Uterus (tissue), 4 donors: ENCODE measurements around the gene GOLGA3. TPM values are rescaled to one million over a fixed set of nuclear protein-coding genes. Genes with fewer than 3 reads are reported as not detected.

Experiments
- DNase-seq, 2 donors: peaks; one replicate each; pipeline ENCODE4 v3.0.0-alpha.2; 2019 to 2020
- H3K27ac ChIP-seq, 2 donors: fragments of 200-600 bp; sonication (generic); 1 replicate in 1 of 2; 2 replicates in 1 of 2; pipeline ENCODE4 v1.5.1; 2016 to 2018
- H3K27me3 ChIP-seq, 2 donors: fragments of 200-600 bp; sonication (generic); one replicate each; pipeline ENCODE4 v1.5.1; 2018 to 2019; ENCODE audit warnings: control low read depth in 1 of 2
- H3K36me3 ChIP-seq, 2 donors: fragments of 200-600 bp; sonication (generic); one replicate each; pipeline ENCODE4 v1.5.1; 2019; ENCODE audit warnings: control low read depth in 1 of 2
- H3K4me1 ChIP-seq, 2 donors: fragments of 200-600 bp; sonication (generic); one replicate each; pipeline ENCODE4 v1.5.1; 2018 to 2019; ENCODE audit warnings: control low read depth in 1 of 2
- H3K4me3 ChIP-seq, 2 donors: fragments of 200-600 bp; sonication (generic); 1 replicate in 1 of 2; 2 replicates in 1 of 2; pipeline ENCODE4 v1.5.1; 2018 to 2019; ENCODE audit warnings: mild to moderate bottlenecking in 1 of 2
- H3K9me3 ChIP-seq, 2 donors: fragments of 200-600 bp; sonication (generic); one replicate each; pipeline ENCODE4 v1.5.1; 2019; ENCODE audit warnings: control low read depth in 1 of 2
- CTCF ChIP-seq, 4 experiments: fragments of 200-600 bp in 2 of 4; fragments of 450-650 bp in 2 of 4; sonication (generic) in 2 of 4; IDR thresholded peaks; one replicate each; pipeline ENCODE4 v1.5.1; 2016 to 2019; ENCODE audit warnings: antibody characterized with exemption in 4 of 4, mild to moderate bottlenecking in 2 of 4, moderate library complexity in 1 of 4
- POLR2A ChIP-seq, 2 donors: fragments of 450-650 bp; IDR thresholded peaks; one replicate each; pipeline ENCODE4 v1.6.1; 2016; ENCODE audit warnings: antibody characterized with exemption in 2 of 2, mild to moderate bottlenecking in 1 of 2, moderate library complexity in 1 of 2
- intact Hi-C: fragments of 100-400 bp; cut with DNase I; formaldehyde crosslinking; loops from one replicate; pipeline ENCODE4 v1.15.1; 2023; ENCODE audit warnings: low total_unique reads
- total RNA-seq, 4 donors: library from RNA; depleted of rRNA in 3 of 4; stranded (reverse); fragments of >200 nt in 3 of 4; gene quantifications; one replicate each; pipeline versions ENCODE4 v1.1.0 to v1.2.4, GENCODE V29; 2014 to 2023
- donor health status: DM: yes; HTN: yes; CAD: no.

The GOLGA3 gene
- total RNA-seq, 4 donors from 2014 or later, result 46.2 to 138 (median 90.1) TPM

- Histone ChIP-seq H3K36me3 (no peaks in the 10 kb centered on the region), H3K4me1 (no peaks in the 10 kb centered on the region), H3K27ac (no peak overlapping the region), H3K27me3 (no peaks in the 10 kb centered on the region), H3K4me3 (no peak overlapping the region), H3K9me3 (no peaks in the 10 kb centered on the region)
- no peak for DNase-seq
- TF ChIP-seq POLR2A (IDR thresholded peaks at IDR 0.05) (no peak), CTCF (IDR thresholded peaks at IDR 0.05) (no peak)
- intact Hi-C loops, result no loop called here
Observed at GRCh38 chr12:132741620-132742019, 87.0 kb downstream of the GOLGA3 start.

DNA sequence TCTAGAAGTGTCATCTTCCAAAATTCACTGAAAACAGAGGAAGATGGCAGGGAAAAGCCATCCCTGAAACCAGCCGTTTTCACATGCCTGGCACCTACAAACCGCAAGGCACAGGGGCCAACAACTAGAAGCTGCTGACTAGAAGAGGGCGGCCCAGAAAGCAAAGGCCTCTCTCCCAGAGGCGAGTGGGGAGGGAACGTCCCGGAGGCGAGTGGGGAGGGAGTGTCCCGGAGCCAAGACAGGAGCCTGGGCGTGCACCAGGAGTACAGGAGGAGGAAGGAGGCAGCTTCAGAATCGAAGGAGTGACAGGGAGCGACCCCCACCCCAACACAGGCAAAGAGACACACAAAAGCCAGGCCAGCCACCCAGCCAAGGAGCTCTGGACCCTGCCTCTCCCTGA, 88.0 kb downstream of the GOLGA3 start:
- DNase-seq, result no peak
- no peak for TF ChIP-seq CTCF (IDR thresholded peaks at IDR 0.05)
- TF ChIP-seq POLR2A (IDR thresholded peaks at IDR 0.05), result no peak
- Histone ChIP-seq H3K4me3 (no peak overlapping the region), H3K36me3 (no peaks in the 10 kb centered on the region), H3K27me3 (no peaks in the 10 kb centered on the region), H3K4me1 (no peaks in the 10 kb centered on the region), H3K9me3 (no peaks in the 10 kb centered on the region), H3K27ac (no peak overlapping the region)
- intact Hi-C loops, result no loop called here

DNA sequence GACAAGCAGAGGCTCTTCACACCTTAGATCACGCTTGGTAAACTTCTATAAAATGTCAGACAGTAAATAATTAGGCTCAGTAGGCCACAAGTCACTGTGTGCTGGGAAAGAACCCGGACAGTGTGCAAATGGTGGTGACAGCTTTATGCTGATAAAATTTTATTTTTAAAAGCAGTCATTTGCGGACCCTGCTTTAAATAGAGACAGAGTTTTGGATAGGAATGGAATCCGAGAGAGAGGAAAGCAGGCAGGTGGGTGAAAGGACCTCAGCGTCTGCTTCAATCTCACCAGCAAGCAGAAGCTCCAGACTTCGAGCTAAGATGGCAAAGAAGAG, 88.4 kb downstream of the GOLGA3 start:
- TF ChIP-seq POLR2A (IDR thresholded peaks at IDR 0.05) (no peak), CTCF (IDR thresholded peaks at IDR 0.05) (no peak)
- Histone ChIP-seq H3K9me3 (no peaks in the 10 kb centered on the region), H3K36me3 (no peaks in the 10 kb centered on the region), H3K27ac (no peak overlapping the region), H3K27me3 (no peaks in the 10 kb centered on the region), H3K4me3 (no peak overlapping the region), H3K4me1 (no peaks in the 10 kb centered on the region)
- intact Hi-C loops, result no loop called here
- no peak for DNase-seq

DNA sequence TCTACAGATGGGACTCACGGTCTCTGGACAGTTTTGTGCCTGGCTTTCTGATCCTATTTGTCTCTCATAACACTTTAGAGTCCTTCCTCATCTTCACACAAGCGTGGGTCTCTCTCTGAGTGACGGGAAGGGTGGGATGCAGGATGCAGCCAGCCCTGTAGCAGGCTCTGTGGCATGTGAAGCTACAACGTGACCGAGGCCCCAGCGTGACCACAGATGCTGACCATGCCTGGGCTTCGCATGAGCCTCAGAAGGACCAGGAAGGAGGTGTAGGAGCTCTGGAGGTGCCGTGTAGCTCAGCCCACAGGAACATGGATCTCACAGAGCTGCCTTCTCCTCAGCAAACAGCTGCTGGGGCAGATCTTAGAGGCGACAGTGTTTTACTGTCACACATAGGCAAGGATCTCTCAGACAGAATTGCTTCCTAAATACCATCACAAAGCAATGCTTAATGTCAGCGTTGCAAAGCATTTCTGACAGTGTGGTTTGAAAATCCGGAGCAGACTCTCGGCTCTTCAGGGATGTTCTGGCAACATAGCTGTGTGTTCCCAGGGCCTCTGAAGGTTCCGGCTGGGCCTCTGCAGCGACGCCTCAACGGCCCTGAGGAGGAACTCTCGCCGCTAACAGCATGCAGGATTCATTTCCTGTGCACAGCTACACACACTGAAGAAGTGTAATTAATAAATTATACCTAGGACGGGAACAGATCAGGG, 88.9 kb downstream of the GOLGA3 start:
- Histone ChIP-seq H3K4me3 (no peak overlapping the region), H3K9me3 (no peaks in the 10 kb centered on the region), H3K36me3 (no peaks in the 10 kb centered on the region), H3K27me3 (no peaks in the 10 kb centered on the region), H3K4me1 (no peaks in the 10 kb centered on the region), H3K27ac (no peak overlapping the region)
- TF ChIP-seq CTCF (IDR thresholded peaks at IDR 0.05), result no peak
- no peak for TF ChIP-seq POLR2A (IDR thresholded peaks at IDR 0.05)
- no peak for DNase-seq
- intact Hi-C loops, result no loop called here

- no peak for TF ChIP-seq CTCF (IDR thresholded peaks at IDR 0.05)
- TF ChIP-seq POLR2A (IDR thresholded peaks at IDR 0.05), result no peak
- Histone ChIP-seq H3K9me3 (no peaks in the 10 kb centered on the region), H3K27me3 (no peaks in the 10 kb centered on the region), H3K27ac (no peak overlapping the region), H3K36me3 (no peaks in the 10 kb centered on the region), H3K4me1 (no peaks in the 10 kb centered on the region), H3K4me3 (no peak overlapping the region)
- DNase-seq, result no peak
- intact Hi-C loops, result no loop called here
Observed at GRCh38 chr12:132736913-132737312, 91.8 kb downstream of the GOLGA3 start.
